ENCODE measurements around the gene LONP2.

DNA sequence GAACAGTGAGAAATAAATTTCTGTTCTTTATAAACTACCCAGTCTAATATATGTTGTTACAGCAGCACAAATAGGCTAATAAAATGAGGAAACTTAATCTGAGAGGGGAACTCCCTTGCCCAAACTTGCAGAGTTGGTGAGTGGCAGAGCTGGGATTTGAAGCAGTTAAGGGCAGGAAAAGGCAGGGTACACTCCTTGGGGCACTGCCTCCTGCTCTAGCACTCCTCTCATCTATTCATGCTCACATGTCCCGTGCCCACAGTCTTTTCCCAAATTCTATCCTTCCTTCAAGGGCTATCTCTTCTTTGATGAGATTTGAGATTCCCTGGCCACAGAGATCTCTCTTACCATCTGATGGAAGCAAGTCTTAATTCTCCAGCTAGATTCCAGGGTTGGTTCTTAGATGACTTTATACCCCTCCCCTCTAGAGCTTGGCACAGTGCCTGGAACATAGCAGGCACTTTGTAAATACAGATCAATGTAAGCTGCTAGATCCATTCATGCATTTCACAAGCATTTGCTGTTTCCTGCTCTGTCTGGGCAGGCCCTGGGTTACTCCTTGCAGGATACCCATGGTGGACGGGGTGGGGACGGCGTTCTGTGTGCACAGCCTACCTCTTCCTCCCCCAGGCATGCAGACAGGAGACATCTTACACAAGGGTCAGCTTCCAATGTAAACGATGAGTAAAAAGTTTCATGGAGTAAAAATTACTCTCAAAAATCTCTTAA, 49.1 kb upstream of the LONP2 start:
- TF ChIP-seq, protein P1, sequence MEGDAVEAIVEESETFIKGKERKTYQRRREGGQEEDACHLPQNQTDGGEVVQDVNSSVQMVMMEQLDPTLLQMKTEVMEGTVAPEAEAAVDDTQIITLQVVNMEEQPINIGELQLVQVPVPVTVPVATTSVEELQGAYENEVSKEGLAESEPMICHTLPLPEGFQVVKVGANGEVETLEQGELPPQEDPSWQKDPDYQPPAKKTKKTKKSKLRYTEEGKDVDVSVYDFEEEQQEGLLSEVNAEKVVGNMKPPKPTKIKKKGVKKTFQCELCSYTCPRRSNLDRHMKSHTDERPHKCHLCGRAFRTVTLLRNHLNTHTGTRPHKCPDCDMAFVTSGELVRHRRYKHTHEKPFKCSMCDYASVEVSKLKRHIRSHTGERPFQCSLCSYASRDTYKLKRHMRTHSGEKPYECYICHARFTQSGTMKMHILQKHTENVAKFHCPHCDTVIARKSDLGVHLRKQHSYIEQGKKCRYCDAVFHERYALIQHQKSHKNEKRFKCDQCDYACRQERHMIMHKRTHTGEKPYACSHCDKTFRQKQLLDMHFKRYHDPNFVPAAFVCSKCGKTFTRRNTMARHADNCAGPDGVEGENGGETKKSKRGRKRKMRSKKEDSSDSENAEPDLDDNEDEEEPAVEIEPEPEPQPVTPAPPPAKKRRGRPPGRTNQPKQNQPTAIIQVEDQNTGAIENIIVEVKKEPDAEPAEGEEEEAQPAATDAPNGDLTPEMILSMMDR (conservative IDR thresholded peaks at IDR 0.05): no peak
- TF ChIP-seq ZFX (IDR thresholded peaks at IDR 0.05): no peak
